Keratinocyte (primary cell): ENCODE results near the gene YIPF2. TPM values are rescaled to one million over a fixed set of nuclear protein-coding genes. Genes with fewer than 3 reads are reported as not detected.

Experiments
- DNase-seq: peaks from one replicate; pipeline ENCODE4 v3.0.0-alpha.2; 2011; ENCODE audit warnings: low read depth, missing footprints, low spot score
- FAIRE-seq: peaks from 2 replicates; lab custom pipeline; 2011; peaks lifted over from hg19 to GRCh38; lab: Jason Lieb, UNC
- H2AFZ ChIP-seq: 2 replicates; pipeline ENCODE4 v1.6.0; 2012; ENCODE audit warnings: low read length, control low read depth, inconsistent platforms; ENCODE audit not compliant: control insufficient read depth
- H3K27ac ChIP-seq: 2 replicates; pipeline ENCODE4 v1.5.1; 2011; ENCODE audit warnings: low read length; ENCODE audit not compliant: control insufficient read depth, insufficient read depth
- H3K27me3 ChIP-seq: 3 replicates; pipeline ENCODE4 v1.6.0; 2011; ENCODE audit warnings: low read length; ENCODE audit not compliant: control insufficient read depth, insufficient read depth; ENCODE audit errors: extremely low read depth
- H3K36me3 ChIP-seq, 2 experiments: 2 replicates in 1 of 2; 3 replicates in 1 of 2; pipeline ENCODE4 v1.5.1; 2011; ENCODE audit warnings: low read length in 2 of 2, mild to moderate bottlenecking in 1 of 2; ENCODE audit not compliant: control insufficient read depth in 2 of 2, insufficient read depth in 2 of 2; ENCODE audit errors: extremely low read depth in 1 of 2
- H3K4me1 ChIP-seq: 3 replicates; pipeline ENCODE4 v1.5.1; 2011; ENCODE audit warnings: low read length; ENCODE audit not compliant: control insufficient read depth, insufficient read depth; ENCODE audit errors: extremely low read depth
- H3K4me2 ChIP-seq: 3 replicates; pipeline ENCODE4 v1.6.0; 2011; ENCODE audit warnings: low read depth, low read length; ENCODE audit not compliant: control insufficient read depth, insufficient read depth; ENCODE audit errors: extremely low read depth
- H3K4me3 ChIP-seq, 3 experiments: fragments of 200-600 bp in 1 of 3; sonication (generic) in 1 of 3; 2 replicates in 2 of 3; 3 replicates in 1 of 3; pipeline ENCODE4 v1.5.1; 2011 to 2016; ENCODE audit warnings: low read length in 3 of 3, mild to moderate bottlenecking in 3 of 3, control low read depth in 2 of 3, inconsistent platforms in 1 of 3, low read depth in 1 of 3, mixed read lengths in 1 of 3, mixed run types in 1 of 3, moderate library complexity in 1 of 3; ENCODE audit not compliant: control insufficient read depth in 2 of 3, insufficient read depth in 2 of 3; ENCODE audit errors: extremely low read depth in 1 of 3
- H3K79me2 ChIP-seq: 2 replicates; pipeline ENCODE4 v1.6.0; 2012; ENCODE audit warnings: low read length; ENCODE audit not compliant: control insufficient read depth, insufficient read depth
- H3K9ac ChIP-seq: 3 replicates; pipeline ENCODE4 v1.6.0; 2011; ENCODE audit warnings: low read length; ENCODE audit not compliant: control insufficient read depth, insufficient read depth; ENCODE audit errors: extremely low read depth
- H3K9me1 ChIP-seq: 3 replicates; pipeline ENCODE4 v1.6.0; 2011; ENCODE audit warnings: low read length; ENCODE audit not compliant: control insufficient read depth, insufficient read depth; ENCODE audit errors: extremely low read depth
- H3K9me3 ChIP-seq: 2 replicates; pipeline ENCODE4 v1.5.1; 2012; ENCODE audit warnings: low read depth, low read length; ENCODE audit not compliant: control insufficient read depth
- H4K20me1 ChIP-seq: 3 replicates; pipeline ENCODE4 v1.6.0; 2011; ENCODE audit warnings: low read length; ENCODE audit not compliant: control insufficient read depth, insufficient read depth; ENCODE audit errors: extremely low read depth
- EZH2 ChIP-seq: IDR thresholded peaks from one replicate; pipeline ENCODE4 v1.6.1; 2012; ENCODE audit warnings: inconsistent platforms, mild to moderate bottlenecking, low read length, moderate library complexity
- dilution Hi-C: fragments of 300-500 bp; cut with MboI; formaldehyde crosslinking; loops from one replicate; pipeline ENCODE4 v1.7.0; 2020; ENCODE audit warnings: low sequenced_read_pairs; ENCODE audit not compliant: extremely low pct_ligation_motif_present
- polyA plus RNA-seq, 5 experiments: library from polyadenylated mRNA; depleted of rRNA in 3 of 5; stranded (reverse) in 3 of 5; stranded (forward) in 1 of 5; unstranded in 1 of 5; fragments of >200 nt; gene quantifications; 1 replicate in 1 of 5; 2 replicates in 3 of 5; 3 replicates in 1 of 5; pipeline versions ENCODE4 v1.2.1 to v1.2.3, GENCODE V29; 2011 to 2012; ENCODE audit warnings: missing spikeins in 2 of 5, low read depth in 1 of 5, low replicate concordance in 1 of 5
- TF ChIP-seq, protein P1 (sequence below), 3 experiments: IDR thresholded peaks in 1 of 3; conservative IDR thresholded peaks in 1 of 3; optimal IDR thresholded peaks in 1 of 3; 2 replicates in 2 of 3; 3 replicates in 1 of 3; pipeline versions ENCODE3 to v1.5.1; 2011; ENCODE audit warnings: low read length in 3 of 3, mild to moderate bottlenecking in 3 of 3, moderate library complexity in 2 of 3, control low read depth in 1 of 3, inconsistent platforms in 1 of 3; ENCODE audit not compliant: insufficient read depth in 2 of 3; ENCODE audit errors: extremely low read depth in 1 of 3

Gene YIPF2
- polyA plus RNA-seq, 1 donor (not counting 4 experiments of a cell fraction or from before 2014, with no cell fraction given): 26.9 TPM

GRCh38 chr19:10936661-10937084, 8.2 kb upstream of the YIPF2 start:
- peaks cover 5% of the 10 kb centered on the region for H3K79me2 ChIP-seq
- peak overlapping the region; percentile 35 for H3K4me2 ChIP-seq
- dilution Hi-C loops: no loop called here
- TF ChIP-seq, protein P1, sequence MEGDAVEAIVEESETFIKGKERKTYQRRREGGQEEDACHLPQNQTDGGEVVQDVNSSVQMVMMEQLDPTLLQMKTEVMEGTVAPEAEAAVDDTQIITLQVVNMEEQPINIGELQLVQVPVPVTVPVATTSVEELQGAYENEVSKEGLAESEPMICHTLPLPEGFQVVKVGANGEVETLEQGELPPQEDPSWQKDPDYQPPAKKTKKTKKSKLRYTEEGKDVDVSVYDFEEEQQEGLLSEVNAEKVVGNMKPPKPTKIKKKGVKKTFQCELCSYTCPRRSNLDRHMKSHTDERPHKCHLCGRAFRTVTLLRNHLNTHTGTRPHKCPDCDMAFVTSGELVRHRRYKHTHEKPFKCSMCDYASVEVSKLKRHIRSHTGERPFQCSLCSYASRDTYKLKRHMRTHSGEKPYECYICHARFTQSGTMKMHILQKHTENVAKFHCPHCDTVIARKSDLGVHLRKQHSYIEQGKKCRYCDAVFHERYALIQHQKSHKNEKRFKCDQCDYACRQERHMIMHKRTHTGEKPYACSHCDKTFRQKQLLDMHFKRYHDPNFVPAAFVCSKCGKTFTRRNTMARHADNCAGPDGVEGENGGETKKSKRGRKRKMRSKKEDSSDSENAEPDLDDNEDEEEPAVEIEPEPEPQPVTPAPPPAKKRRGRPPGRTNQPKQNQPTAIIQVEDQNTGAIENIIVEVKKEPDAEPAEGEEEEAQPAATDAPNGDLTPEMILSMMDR (optimal IDR thresholded peaks at IDR 0.05 in 1 of 3, IDR thresholded peaks at IDR 0.05 in 1 of 3, conservative IDR thresholded peaks at IDR 0.05 in 1 of 3; ENCODE audit: extremely low read depth in 1 of 3, insufficient read depth in 2 of 3, low read length in 3 of 3): peak; percentile 50 to 69 (median 60)
- TF ChIP-seq EZH2: no peak
- no peaks in the 10 kb centered on the region for H4K20me1 ChIP-seq
- FAIRE-seq: peak; percentile 13
- no peaks in the 10 kb centered on the region for H3K36me3 ChIP-seq
- peaks cover 9% of the 10 kb centered on the region for H3K4me1 ChIP-seq
- no peak overlapping the region for H3K9ac ChIP-seq
- no peaks in the 10 kb centered on the region for H3K9me3 ChIP-seq
- no peaks in the 10 kb centered on the region for H3K9me1 ChIP-seq
- DNase-seq: no peak
- H3K4me3 ChIP-seq: no peak overlapping the region
- no peaks in the 10 kb centered on the region for H3K27me3 ChIP-seq
- no peak overlapping the region for H2AFZ ChIP-seq
- H3K27ac ChIP-seq: no peak overlapping the region

DNA sequence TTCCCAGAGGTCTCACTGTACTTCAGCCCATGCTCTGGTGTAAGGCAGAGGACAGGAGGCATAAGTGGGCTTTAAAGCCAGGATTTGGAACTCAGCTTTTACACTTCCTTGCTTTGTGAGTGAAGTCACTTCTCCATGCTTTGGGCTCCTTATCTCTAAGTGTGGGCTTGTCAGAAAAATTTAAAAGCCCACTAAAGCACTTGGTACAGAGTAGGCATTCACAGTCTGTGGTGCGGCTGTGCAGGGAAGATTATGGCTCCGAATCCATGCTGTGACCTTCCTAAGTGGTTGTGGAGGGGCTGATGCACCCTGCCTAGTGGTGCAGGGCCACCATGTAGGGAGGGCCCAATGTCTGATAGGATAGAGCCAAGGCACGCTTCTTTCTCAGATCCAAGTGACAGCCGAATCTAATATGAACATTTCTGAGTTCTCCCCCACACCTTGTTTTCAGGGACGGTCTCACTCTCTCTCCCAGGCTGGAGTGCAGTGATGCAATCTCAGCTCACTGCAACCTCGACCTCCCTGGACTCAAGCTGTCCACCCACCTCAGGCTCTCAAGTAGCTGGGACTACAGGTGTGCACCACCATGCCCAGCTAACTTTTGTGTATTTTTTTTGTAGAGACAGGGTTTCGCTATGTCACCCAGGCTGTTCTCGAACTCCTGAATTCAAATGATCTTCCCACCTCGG, 7.1 kb upstream of the YIPF2 start:
- Histone ChIP-seq H3K4me2 (no peak overlapping the region), H3K9me3 (no peaks in the 10 kb centered on the region), H3K36me3 (peaks cover 0 to 2% of the 10 kb centered on the region in 2 experiments), H3K4me1 (peaks cover 9% of the 10 kb centered on the region), H4K20me1 (no peaks in the 10 kb centered on the region), H3K9ac (no peak overlapping the region), H3K79me2 (peaks cover 13% of the 10 kb centered on the region), H2AFZ (no peak overlapping the region), H3K4me3 (no peak overlapping the region), H3K9me1 (no peaks in the 10 kb centered on the region), H3K27ac (no peak overlapping the region), H3K27me3 (no peaks in the 10 kb centered on the region)
- FAIRE-seq (no peak), DNase-seq (no peak)
- no peak for TF ChIP-seq EZH2
- TF ChIP-seq, protein P1 (optimal IDR thresholded peaks at IDR 0.05 in 1 of 3, IDR thresholded peaks at IDR 0.05 in 1 of 3, conservative IDR thresholded peaks at IDR 0.05 in 1 of 3; ENCODE audit: extremely low read depth in 1 of 3, insufficient read depth in 2 of 3, low read length in 3 of 3): no peak
- dilution Hi-C loops: no loop called here
